SK-N-SH treated with all-trans-retinoic acid at 6 μM for 48 hours (cell line): ENCODE data around the gene PANK3.

ENCODE experiments used
- ARNTL ChIP-seq: fragments of 450-650 bp; formaldehyde crosslinking; IDR thresholded peaks from 2 replicates; pipeline ENCODE4 v1.5.0; 2020; ENCODE audit warnings: low read depth, mild to moderate bottlenecking, moderate library complexity, borderline replicate concordance
- PPARA ChIP-seq: fragments of 250-450 bp; sonication (Bioruptor Pico); IDR thresholded peaks from 2 replicates; pipeline ENCODE4 v1.5.0; 2020; ENCODE audit warnings: mild to moderate bottlenecking, borderline replicate concordance
- ZFP3 ChIP-seq: fragments of 250-450 bp; sonication (Bioruptor Pico); IDR thresholded peaks from 2 replicates; pipeline ENCODE4 v1.5.0; 2020; ENCODE audit warnings: mild to moderate bottlenecking, moderate library complexity
- ZNF565 ChIP-seq: fragments of 450-650 bp; formaldehyde crosslinking; conservative IDR thresholded peaks from 2 replicates; pipeline ENCODE4 v1.5.0; 2020; ENCODE audit warnings: low read depth, mild to moderate bottlenecking, moderate library complexity
- ZNF70 ChIP-seq: fragments of 450-650 bp; formaldehyde crosslinking; IDR thresholded peaks from 2 replicates; pipeline ENCODE4 v1.5.0; 2020; ENCODE audit warnings: mild to moderate bottlenecking, moderate library complexity
- TF ChIP-seq, protein P1 (sequence below): fragments of 250-450 bp; sonication (Bioruptor Pico); IDR thresholded peaks from 2 replicates; pipeline ENCODE4 v1.8.0; 2020; ENCODE audit warnings: mild to moderate bottlenecking, moderate library complexity, borderline replicate concordance

DNA sequence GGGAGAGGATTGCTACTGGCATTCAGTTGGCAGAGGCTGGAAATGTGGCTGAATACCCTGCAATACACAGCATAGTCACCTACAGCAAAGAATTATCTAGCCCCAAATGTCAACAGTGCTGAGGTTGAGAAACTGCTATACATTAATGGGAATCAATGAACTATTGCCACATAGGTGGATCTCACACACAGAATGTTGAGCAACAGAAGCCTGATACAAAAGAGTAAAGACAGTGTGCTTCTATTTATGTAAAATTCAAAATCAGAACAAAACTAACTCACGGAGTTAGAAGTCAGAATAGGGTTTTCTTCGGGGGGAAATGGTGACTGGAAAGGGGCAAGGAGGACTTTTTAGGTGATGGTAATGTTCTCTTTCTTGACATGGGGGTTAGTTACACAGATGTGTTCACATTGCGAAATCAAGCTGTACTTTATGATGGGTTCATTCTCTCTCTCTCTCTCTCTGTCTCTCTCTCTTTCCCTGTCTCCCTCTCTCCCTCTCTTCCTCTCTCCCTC lies 45.7 kb upstream of the PANK3 start:
- no peak for TF ChIP-seq ZNF70 (CRISPR knock-in tag)
- TF ChIP-seq ZNF565 (CRISPR knock-in tag) = no peak
- TF ChIP-seq PPARA = no peak
- TF ChIP-seq, protein P1, sequence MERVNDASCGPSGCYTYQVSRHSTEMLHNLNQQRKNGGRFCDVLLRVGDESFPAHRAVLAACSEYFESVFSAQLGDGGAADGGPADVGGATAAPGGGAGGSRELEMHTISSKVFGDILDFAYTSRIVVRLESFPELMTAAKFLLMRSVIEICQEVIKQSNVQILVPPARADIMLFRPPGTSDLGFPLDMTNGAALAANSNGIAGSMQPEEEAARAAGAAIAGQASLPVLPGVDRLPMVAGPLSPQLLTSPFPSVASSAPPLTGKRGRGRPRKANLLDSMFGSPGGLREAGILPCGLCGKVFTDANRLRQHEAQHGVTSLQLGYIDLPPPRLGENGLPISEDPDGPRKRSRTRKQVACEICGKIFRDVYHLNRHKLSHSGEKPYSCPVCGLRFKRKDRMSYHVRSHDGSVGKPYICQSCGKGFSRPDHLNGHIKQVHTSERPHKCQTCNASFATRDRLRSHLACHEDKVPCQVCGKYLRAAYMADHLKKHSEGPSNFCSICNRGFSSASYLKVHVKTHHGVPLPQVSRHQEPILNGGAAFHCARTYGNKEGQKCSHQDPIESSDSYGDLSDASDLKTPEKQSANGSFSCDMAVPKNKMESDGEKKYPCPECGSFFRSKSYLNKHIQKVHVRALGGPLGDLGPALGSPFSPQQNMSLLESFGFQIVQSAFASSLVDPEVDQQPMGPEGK (CRISPR knock-in tag) = no peak
- no peak for TF ChIP-seq ZFP3
- TF ChIP-seq ARNTL (CRISPR knock-in tag) = no peak
